Urinary bladder (tissue), 4 donors: ENCODE data around the gene STPG3. TPM values are rescaled to one million over a fixed set of nuclear protein-coding genes. Genes with fewer than 3 reads are reported as not detected.
A peak's percentile ranks its signal among the peaks of the same experiment; 100 is the strongest.

Source experiments
- DNase-seq: peaks from one replicate; pipeline ENCODE4 v3.0.0-alpha.2; 2015; ENCODE audit errors: extremely low spot score
- H3K27ac ChIP-seq: one replicate; pipeline ENCODE4 v1.5.1; 2013; ENCODE audit warnings: low read depth, mild to moderate bottlenecking, moderate library complexity
- H3K36me3 ChIP-seq: one replicate; pipeline ENCODE4 v1.6.1; 2013; ENCODE audit warnings: mild to moderate bottlenecking, moderate library complexity; ENCODE audit not compliant: insufficient read depth
- H3K4me1 ChIP-seq: one replicate; pipeline ENCODE4 v1.6.1; 2013; ENCODE audit warnings: mild to moderate bottlenecking, moderate library complexity; ENCODE audit not compliant: insufficient read depth
- H3K4me3 ChIP-seq: one replicate; pipeline ENCODE4 v1.5.1; 2013; ENCODE audit warnings: low read depth, low read length
- WGBS: extraction: QIAGEN DNeasy Blood & Tissue Kit; methylation state at CpG from one replicate; pipeline ENCODE4 v1.1.7; 2013; 5-methylcytosine and 5-hydroxymethylcytosine counted together
- polyA plus RNA-seq: library from polyadenylated mRNA; stranded (reverse); fragments of 200-250 nt; gene quantifications from one replicate; pipeline ENCODE4 v1.2.3, GENCODE V29; 2013
- total RNA-seq: library from RNA; depleted of rRNA; stranded (reverse); fragments of >200 nt; gene quantifications from one replicate; pipeline ENCODE4 v1.2.3, GENCODE V29; 2014
- donor health status: healthy with polysubstance abuse.
- donor health status: healthy.

The STPG3 gene
- total and polyA plus RNA-seq, 2 donors, result not detected

- Histone ChIP-seq H3K36me3 (no peaks in the 10 kb centered on the region), H3K27ac (no peak overlapping the region), H3K4me3 (no peak overlapping the region), H3K4me1 (no peaks in the 10 kb centered on the region)
- 89% methylated on average over 30 of the region's 30 CpGs for WGBS
- no peak for DNase-seq
Observed at GRCh38 chr9:137218212-137218753, 32.8 kb upstream of the STPG3 start.

GRCh38 chr9:137218754-137219271 lies 32.3 kb upstream of the STPG3 start:
- no peaks in the 10 kb centered on the region for H3K36me3 ChIP-seq
- no peak for DNase-seq
- H3K27ac ChIP-seq, result no peak overlapping the region
- H3K4me3 ChIP-seq, result no peak overlapping the region
- 72% methylated on average over 12 of the region's 12 CpGs for WGBS
- no peaks in the 10 kb centered on the region for H3K4me1 ChIP-seq

GRCh38 chr9:137219757-137220316 lies 31.2 kb upstream of the STPG3 start:
- Histone ChIP-seq H3K4me1 (peaks cover 2% of the 10 kb centered on the region), H3K27ac (no peak overlapping the region), H3K4me3 (no peak overlapping the region), H3K36me3 (no peaks in the 10 kb centered on the region)
- 91% methylated on average over 10 of the region's 10 CpGs for WGBS
- no peak for DNase-seq

- H3K4me3 ChIP-seq, result no peak overlapping the region
- 89% methylated on average over 52 of the region's 52 CpGs for WGBS
- no peak overlapping the region for H3K27ac ChIP-seq
- H3K36me3 ChIP-seq, result no peaks in the 10 kb centered on the region
- DNase-seq, result no peak
- peaks cover 2% of the 10 kb centered on the region for H3K4me1 ChIP-seq
Observed at GRCh38 chr9:137220317-137221094, 30.6 kb upstream of the STPG3 start.

- Histone ChIP-seq H3K36me3 (no peaks in the 10 kb centered on the region), H3K4me1 (peaks cover 2% of the 10 kb centered on the region), H3K4me3 (no peak overlapping the region), H3K27ac (no peak overlapping the region)
- 70% methylated on average over 14 of the region's 14 CpGs for WGBS
- DNase-seq, result no peak
Observed at GRCh38 chr9:137221095-137221505, 30.0 kb upstream of the STPG3 start.

GRCh38 chr9:137221506-137222111 lies 29.5 kb upstream of the STPG3 start:
- Histone ChIP-seq H3K27ac (no peak overlapping the region), H3K4me1 (peaks cover 2% of the 10 kb centered on the region), H3K4me3 (peak overlapping the region; percentile 49), H3K36me3 (no peaks in the 10 kb centered on the region)
- 5% methylated on average over 61 of the region's 61 CpGs for WGBS
- DNase-seq, result no peak

- DNase-seq, result no peak
- Histone ChIP-seq H3K4me3 (peak within 1 kb of the TSS; percentile 49), H3K36me3 (no peaks in the 10 kb centered on the region), H3K27ac (peak within 1 kb of the TSS; percentile 25), H3K4me1 (peaks cover 2% of the 10 kb centered on the region)
- 4% methylated on average over 85 of the region's 88 CpGs for WGBS
Observed at GRCh38 chr9:137222190-137223077, 28.7 kb upstream of the STPG3 start, which contains the start of gene RNF208. Gene RNF208 (minus strand): TSS chr9:137222240. CDS start chr9:137221212, 1,028 bp downstream.

- peaks cover 2% of the 10 kb centered on the region for H3K4me1 ChIP-seq
- WGBS, result 1% methylated on average over 63 of the region's 63 CpGs
- peak; percentile 95 for DNase-seq
Observed at GRCh38 chr9:137223078-137223970, 27.8 kb upstream of the STPG3 start.

GRCh38 chr9:137224830-137225694 lies 26.0 kb upstream of the STPG3 start, which contains the start of gene CYSRT1:
Gene CYSRT1 (plus strand): TSS chr9:137225174. CDS start chr9:137225622, 448 bp downstream.
- peaks cover 2% of the 10 kb centered on the region for H3K4me1 ChIP-seq
- WGBS, result 51% methylated on average over 23 of the region's 23 CpGs
- no peak for DNase-seq
- no peak within 1 kb of the TSS for H3K4me3 ChIP-seq
- no peak within 1 kb of the TSS for H3K27ac ChIP-seq
- no peaks in the 10 kb centered on the region for H3K36me3 ChIP-seq

More at GRCh38 chr9:137223078-137223970, 27.8 kb upstream of the STPG3 start:
- H3K27ac ChIP-seq, result peak overlapping the region; percentile 93
- H3K36me3 ChIP-seq, result no peaks in the 10 kb centered on the region
- H3K4me3 ChIP-seq, result peak overlapping the region; percentile 49

- 78% methylated on average over 21 of the region's 21 CpGs for WGBS
- DNase-seq, result no peak
Observed at GRCh38 chr9:137225699-137226331, 25.3 kb upstream of the STPG3 start.

More at GRCh38 chr9:137225699-137226331, 25.3 kb upstream of the STPG3 start:
- Histone ChIP-seq H3K4me1 (peaks cover 2% of the 10 kb centered on the region), H3K4me3 (no peak overlapping the region), H3K36me3 (no peaks in the 10 kb centered on the region), H3K27ac (no peak overlapping the region)
